B cell (primary cell): Measurements from ENCODE around the gene ACSF2. TPM values are rescaled to one million over a fixed set of nuclear protein-coding genes. Genes with fewer than 3 reads are reported as not detected.

Source experiments
- ATAC-seq: fragments of 200-7000 bp; cut with Tn5 transposase; one replicate; pipeline ENCODE4 v1.10.0; 2021; ENCODE audit warnings: low read depth, mild to moderate bottlenecking, moderate number of reproducible peaks, moderate library complexity
- CTCF ChIA-PET: fragments of 350-600 bp; sonication (Branson Sonifier 250); formaldehyde crosslinking; loops from one replicate; lab custom pipeline; 2021; ENCODE audit warnings: antibody characterized with exemption, inconsistent platforms; lab: Charles Lee
- POLR2A ChIA-PET: fragments of 350-600 bp; sonication (Branson Sonifier 250); formaldehyde crosslinking; loops from one replicate; lab custom pipeline; 2021; ENCODE audit warnings: antibody characterized with exemption; lab: Charles Lee
- DNase-seq: peaks from one replicate; pipeline ENCODE4 v3.0.0; 2013
- H2AFZ ChIP-seq: 2 replicates; pipeline ENCODE4 v1.6.1; 2012; ENCODE audit warnings: mild to moderate bottlenecking, low read depth, low read length; ENCODE audit not compliant: insufficient read depth, poor library complexity, severe bottlenecking
- H3K27ac ChIP-seq, 2 donors: 1 replicate in 1 of 2; 2 replicates in 1 of 2; pipeline ENCODE4 v1.5.1; 2012 to 2013; ENCODE audit warnings: low read length in 2 of 2, mild to moderate bottlenecking in 2 of 2, moderate library complexity in 1 of 2
- H3K27me3 ChIP-seq, 4 experiments: fragments of 200-600 bp in 1 of 4; sonication (generic) in 1 of 4; replicated peaks in 1 of 4; 1 replicate in 2 of 4; 2 replicates in 2 of 4; pipeline versions ENCODE4 v1.6.1 to v1.7.0; 2013 to 2016; ENCODE audit warnings: low read length in 3 of 4, mild to moderate bottlenecking in 2 of 4, mixed read lengths in 1 of 4, moderate library complexity in 1 of 4; ENCODE audit not compliant: insufficient read depth in 4 of 4, control insufficient read depth in 3 of 4; ENCODE audit errors: control extremely low read depth in 1 of 4
- H3K36me3 ChIP-seq, 2 experiments: replicated peaks in 1 of 2; 1 replicate in 1 of 2; 2 replicates in 1 of 2; pipeline versions ENCODE4 v1.6.1 to v1.7.1; 2013; ENCODE audit warnings: low read length in 1 of 2; ENCODE audit not compliant: insufficient read depth in 2 of 2, control insufficient read depth in 1 of 2; ENCODE audit errors: control extremely low read depth in 1 of 2, extremely low read depth in 1 of 2
- H3K4me1 ChIP-seq, 2 donors: fragments of 200-600 bp in 1 of 2; sonication (generic) in 1 of 2; 1 replicate in 1 of 2; 2 replicates in 1 of 2; pipeline versions ENCODE4 v1.5.1 to v1.6.1; 2013 to 2017; ENCODE audit warnings: low read length in 2 of 2; ENCODE audit not compliant: control insufficient read depth in 2 of 2, insufficient read depth in 2 of 2
- H3K4me2 ChIP-seq: replicated peaks from 2 replicates; pipeline ENCODE3; 2012; ENCODE audit warnings: mild to moderate bottlenecking, low read depth, low read length; ENCODE audit not compliant: poor library complexity, severe bottlenecking
- H3K4me3 ChIP-seq, 5 experiments: fragments of 200-600 bp in 1 of 5; sonication (generic) in 1 of 5; 1 replicate in 3 of 5; 2 replicates in 2 of 5; pipeline versions ENCODE4 v1.5.1 to v1.7.0; 2011 to 2016; ENCODE audit warnings: low read length in 4 of 5, mild to moderate bottlenecking in 4 of 5, low read depth in 2 of 5, control low read depth in 1 of 5, moderate library complexity in 1 of 5; ENCODE audit not compliant: insufficient read depth in 1 of 5; ENCODE audit errors: control extremely low read depth in 1 of 5, extremely low read depth in 1 of 5
- H3K79me2 ChIP-seq: fragments of 200-600 bp; sonication (generic); one replicate; pipeline ENCODE4 v1.6.0; 2016; ENCODE audit warnings: low read length; ENCODE audit not compliant: control insufficient read depth, insufficient read depth
- H3K9ac ChIP-seq: fragments of 200-600 bp; sonication (generic); 2 replicates; pipeline ENCODE4 v1.6.1; 2017; ENCODE audit warnings: mild to moderate bottlenecking, low read length, moderate library complexity
- H3K9me3 ChIP-seq, 3 donors: one replicate each; pipeline versions ENCODE4 v1.6.1 to v1.7.1; 2013; ENCODE audit warnings: low read length in 2 of 3; ENCODE audit not compliant: control insufficient read depth in 2 of 3, insufficient read depth in 1 of 3; ENCODE audit errors: control extremely low read depth in 1 of 3
- H4K20me1 ChIP-seq: 2 replicates; pipeline ENCODE4 v1.6.0; 2012; ENCODE audit warnings: mild to moderate bottlenecking, low read length; ENCODE audit not compliant: insufficient read depth, control insufficient read depth, poor library complexity, severe bottlenecking
- H3K27ac Mint-ChIP-seq: one replicate; pipeline ENCODE4 v1.8.0; 2021; ENCODE audit warnings: mixed read lengths
- H3K27me3 Mint-ChIP-seq: one replicate; pipeline ENCODE4 v1.8.0; 2021; ENCODE audit warnings: mixed read lengths
- H3K4me1 Mint-ChIP-seq: one replicate; pipeline ENCODE4 v1.8.0; 2021; ENCODE audit warnings: mixed read lengths
- H3K4me3 Mint-ChIP-seq: one replicate; pipeline ENCODE4 v1.8.0; 2021; ENCODE audit warnings: mixed read lengths
- H3K9me3 Mint-ChIP-seq: one replicate; pipeline ENCODE4 v1.8.0; 2022; ENCODE audit warnings: mixed read lengths; ENCODE audit not compliant: insufficient read depth
- CTCF ChIP-seq: fragments of 200-600 bp; IDR thresholded peaks from one replicate; pipeline ENCODE4 v1.8.0; 2022; ENCODE audit warnings: antibody characterized with exemption, mild to moderate bottlenecking
- EZH2 ChIP-seq: IDR thresholded peaks from 2 replicates; pipeline ENCODE4 v1.6.1; 2012; ENCODE audit warnings: borderline replicate concordance, low read depth, mild to moderate bottlenecking, moderate library complexity, low read length; ENCODE audit not compliant: insufficient read depth, poor library complexity, severe bottlenecking
- WGBS: methylation state at CpG from one replicate; pipeline ENCODE4 v1.1.5; 2013; ENCODE audit warnings: missing lambda C conversion rate; ENCODE audit not compliant: insufficient coverage; 5-methylcytosine and 5-hydroxymethylcytosine counted together
- intact Hi-C: fragments of 100-400 bp; cut with micrococcal nuclease; formaldehyde crosslinking; loops from one replicate; pipeline ENCODE4 v1.10.0; 2022
- polyA plus RNA-seq: library from polyadenylated mRNA; depleted of rRNA; stranded (reverse); fragments of >200 nt; gene quantifications from 2 replicates; pipeline ENCODE4 v1.2.3, GENCODE V29; 2012
- total RNA-seq, 2 donors: library from RNA; stranded (reverse); fragments of 120-200 nt in 1 of 2; gene quantifications; 1 replicate in 1 of 2; 2 replicates in 1 of 2; pipeline versions ENCODE4 v1.2.3 to v1.2.4, GENCODE V29; 2013 to 2022

Gene ACSF2
- total and polyA plus RNA-seq, 2 donors (not counting 1 experiment from before 2014, with no cell fraction given): 59.6 to 66.1 TPM

DNA sequence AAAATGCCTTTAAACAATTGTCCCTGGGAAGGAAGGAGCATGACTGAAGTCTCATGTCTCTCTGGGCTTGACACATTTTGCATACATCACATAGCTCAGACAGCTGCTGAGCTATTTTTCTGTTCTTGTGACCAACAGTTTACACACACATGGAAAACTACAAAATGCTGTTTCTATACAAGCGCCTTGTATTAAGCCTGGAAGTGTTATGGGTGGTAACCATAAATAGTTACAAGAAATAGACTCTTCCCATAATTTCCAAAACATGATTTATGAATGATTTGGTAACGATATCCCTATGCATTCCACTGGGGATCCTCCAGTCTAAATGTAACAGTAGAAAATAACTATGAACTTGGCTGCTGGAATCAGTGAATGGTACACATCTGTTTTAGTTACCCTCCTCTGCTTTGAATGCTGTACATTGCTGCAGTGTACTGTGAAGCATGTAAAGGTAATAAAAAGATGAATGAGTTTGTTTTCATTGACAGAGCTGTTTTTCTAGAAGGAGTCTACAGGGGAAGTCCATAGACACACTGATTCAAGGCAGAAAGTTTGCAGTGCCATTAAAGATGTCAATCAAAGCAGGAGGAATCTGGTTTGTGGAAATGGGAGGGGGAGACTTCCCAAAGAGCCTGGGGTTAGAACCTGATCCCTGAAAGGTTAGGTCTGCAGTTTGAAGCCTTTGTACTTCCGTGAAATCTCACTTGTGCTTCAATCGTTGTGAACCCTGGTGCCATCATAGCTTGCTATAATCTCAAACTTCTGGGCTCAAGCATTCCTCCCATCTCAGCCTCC, 5.0 kb downstream of the ACSF2 start:
- H3K4me2 ChIP-seq: no peak overlapping the region
- no peak for TF ChIP-seq CTCF
- no peak for TF ChIP-seq EZH2
- 100% methylated on average over 2 of the region's 4 CpGs for WGBS
- no peak for DNase-seq
- intact Hi-C loops: loop anchor here (2.0 kb wide), 1 partner anchor 14 kb away; no protein-coding TSS in a partner anchor
- H3K9me3 ChIP-seq: no peaks in the 10 kb centered on the region
- no peaks in the 10 kb centered on the region for H3K9me3 Mint-ChIP-seq
- no peaks in the 10 kb centered on the region for H3K27me3 ChIP-seq
- peaks cover 28% of the 10 kb centered on the region for H3K79me2 ChIP-seq
- no peak overlapping the region for H3K9ac ChIP-seq
- no peak overlapping the region for H3K4me3 Mint-ChIP-seq
- peaks cover 26% of the 10 kb centered on the region for H3K4me1 Mint-ChIP-seq
- no peaks in the 10 kb centered on the region for H3K27me3 Mint-ChIP-seq
- no peak overlapping the region for H3K27ac ChIP-seq
- H3K27ac Mint-ChIP-seq: no peak overlapping the region
- peaks cover 13 to 17% of the 10 kb centered on the region in 2 donors for H3K4me1 ChIP-seq
- no peak overlapping the region for H2AFZ ChIP-seq
- ChIA-PET CTCF (interaction anchor here (0.8 to 1.4 kb wide), 3 partner anchors 10 to 48 kb away, joined by 3 to 4 read pairs (median 4); partner anchors contain the start of gene LRRC59), POLR2A (interaction anchor here (0.6 kb wide), 1 partner anchor 23 kb away, joined by 6 read pairs; no protein-coding TSS in a partner anchor)
- H3K36me3 ChIP-seq: peaks cover 0 to 7% of the 10 kb centered on the region in 2 experiments
- no peak overlapping the region for H3K4me3 ChIP-seq
- ATAC-seq: no peak
- H4K20me1 ChIP-seq: no peaks in the 10 kb centered on the region
